OCI-LY1 (cell line): ENCODE results near the gene GDPD4.

ENCODE experiments used
- H2AFZ ChIP-seq: fragments of 200-600 bp; sonication (generic), shearing (Covaris generic); 2 replicates; pipeline ENCODE4 v1.6.0; 2014; ENCODE audit warnings: antibody characterized with exemption, mild to moderate bottlenecking, low read length
- H3F3A ChIP-seq: fragments of 200-600 bp; sonication (generic), shearing (Covaris generic); 2 replicates; pipeline ENCODE4 v1.6.0; 2014; ENCODE audit warnings: mild to moderate bottlenecking, antibody characterized with exemption, low read length, moderate library complexity; ENCODE audit not compliant: insufficient read depth
- H3K27ac ChIP-seq: fragments of 200-600 bp; sonication (generic); 2 replicates; pipeline ENCODE4 v1.5.1; 2014; ENCODE audit warnings: low read length, mixed run types, mild to moderate bottlenecking, low read depth; ENCODE audit not compliant: poor library complexity, severe bottlenecking
- H3K27me3 ChIP-seq: fragments of 200-600 bp; sonication (generic); 2 replicates; pipeline ENCODE4 v1.6.0; 2014; ENCODE audit warnings: antibody characterized with exemption, mild to moderate bottlenecking, low read length, moderate library complexity; ENCODE audit not compliant: insufficient read depth
- H3K36me3 ChIP-seq: fragments of 200-600 bp; sonication (generic); 2 replicates; pipeline ENCODE4 v1.6.1; 2014; ENCODE audit warnings: mild to moderate bottlenecking, antibody characterized with exemption, low read length, moderate library complexity, mixed read lengths; ENCODE audit not compliant: insufficient read depth
- H3K4me1 ChIP-seq: fragments of 200-600 bp; sonication (generic); 2 replicates; pipeline ENCODE4 v1.5.1; 2014; ENCODE audit warnings: mild to moderate bottlenecking, low read length, moderate library complexity; ENCODE audit not compliant: insufficient read depth, severe bottlenecking
- H3K4me2 ChIP-seq: fragments of 200-600 bp; sonication (generic), shearing (Covaris generic); 2 replicates; pipeline ENCODE4 v1.6.1; 2014; ENCODE audit warnings: low read length
- H3K4me3 ChIP-seq: fragments of 200-600 bp; sonication (generic); 2 replicates; pipeline ENCODE4 v1.5.1; 2014; ENCODE audit warnings: low read length, low read depth, mild to moderate bottlenecking, mixed read lengths; ENCODE audit not compliant: poor library complexity, severe bottlenecking
- H3K79me2 ChIP-seq: fragments of 200-600 bp; shearing (Covaris generic); 2 replicates; pipeline ENCODE4 v1.6.1; 2016; ENCODE audit warnings: mixed run types, low read length, mixed read lengths; ENCODE audit not compliant: insufficient read depth
- H3K9ac ChIP-seq: fragments of 200-600 bp; sonication (generic), shearing (Covaris generic); 2 replicates; pipeline ENCODE4 v1.6.1; 2014; ENCODE audit warnings: mild to moderate bottlenecking, low read length, mixed read lengths
- H3K9me2 ChIP-seq: fragments of 200-600 bp; sonication (generic), shearing (Covaris generic); 2 replicates; pipeline ENCODE4 v1.6.1; 2014; ENCODE audit warnings: low read depth, mild to moderate bottlenecking, low read length, mixed read lengths
- H3K9me3 ChIP-seq: fragments of 200-600 bp; shearing (Covaris generic); 2 replicates; pipeline ENCODE4 v1.6.1; 2014; ENCODE audit warnings: low read length, mixed read lengths
- H4K20me1 ChIP-seq: fragments of 200-600 bp; sonication (generic), shearing (Covaris generic); 2 replicates; pipeline ENCODE4 v1.6.0; 2016; ENCODE audit warnings: mild to moderate bottlenecking, low read length; ENCODE audit not compliant: insufficient read depth
- CTCF ChIP-seq: fragments of 200-600 bp; sonication (generic), shearing (Covaris generic); IDR thresholded peaks from 2 replicates; pipeline ENCODE4 v1.5.1; 2017; ENCODE audit warnings: mild to moderate bottlenecking, antibody characterized with exemption, low read length, moderate library complexity, mixed read lengths
- EZH2 ChIP-seq: fragments of 200-600 bp; sonication (generic), shearing (Covaris generic); IDR thresholded peaks from 2 replicates; pipeline ENCODE4 v1.8.0; 2017; ENCODE audit warnings: borderline replicate concordance, mixed run types, mild to moderate bottlenecking, antibody characterized with exemption, low read length, moderate library complexity, mixed read lengths

GDPD4 gene

DNA sequence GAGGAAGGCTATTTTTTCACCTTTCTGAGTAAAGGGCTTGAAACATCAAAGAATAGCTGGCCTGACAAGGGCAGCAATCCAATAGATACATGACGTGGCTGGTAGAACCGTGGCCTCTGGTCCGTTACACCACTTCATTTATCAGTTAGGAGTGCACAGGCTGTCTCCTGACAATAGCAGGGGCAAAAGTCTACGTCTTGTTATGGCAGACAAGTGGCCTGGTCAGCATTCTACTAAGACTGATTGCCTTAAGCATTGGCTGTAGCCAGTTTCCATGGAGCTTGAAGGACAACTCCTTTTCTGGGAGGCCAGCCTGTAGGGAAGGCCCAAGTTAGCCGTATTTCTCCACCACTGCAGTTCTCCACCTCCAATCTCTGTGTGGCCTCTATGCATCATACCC lies 9.2 kb upstream of the GDPD4 start:
- Histone ChIP-seq H3K9me2 (no peaks in the 10 kb centered on the region), H3K27ac (no peak overlapping the region), H2AFZ (no peak overlapping the region), H3K4me3 (no peak overlapping the region), H3K79me2 (no peaks in the 10 kb centered on the region), H4K20me1 (no peaks in the 10 kb centered on the region), H3F3A (no peaks in the 10 kb centered on the region), H3K27me3 (no peaks in the 10 kb centered on the region), H3K36me3 (no peaks in the 10 kb centered on the region), H3K4me1 (no peaks in the 10 kb centered on the region), H3K9ac (no peak overlapping the region), H3K9me3 (no peaks in the 10 kb centered on the region), H3K4me2 (no peak overlapping the region)
- TF ChIP-seq EZH2 (no peak), CTCF (no peak)

DNA sequence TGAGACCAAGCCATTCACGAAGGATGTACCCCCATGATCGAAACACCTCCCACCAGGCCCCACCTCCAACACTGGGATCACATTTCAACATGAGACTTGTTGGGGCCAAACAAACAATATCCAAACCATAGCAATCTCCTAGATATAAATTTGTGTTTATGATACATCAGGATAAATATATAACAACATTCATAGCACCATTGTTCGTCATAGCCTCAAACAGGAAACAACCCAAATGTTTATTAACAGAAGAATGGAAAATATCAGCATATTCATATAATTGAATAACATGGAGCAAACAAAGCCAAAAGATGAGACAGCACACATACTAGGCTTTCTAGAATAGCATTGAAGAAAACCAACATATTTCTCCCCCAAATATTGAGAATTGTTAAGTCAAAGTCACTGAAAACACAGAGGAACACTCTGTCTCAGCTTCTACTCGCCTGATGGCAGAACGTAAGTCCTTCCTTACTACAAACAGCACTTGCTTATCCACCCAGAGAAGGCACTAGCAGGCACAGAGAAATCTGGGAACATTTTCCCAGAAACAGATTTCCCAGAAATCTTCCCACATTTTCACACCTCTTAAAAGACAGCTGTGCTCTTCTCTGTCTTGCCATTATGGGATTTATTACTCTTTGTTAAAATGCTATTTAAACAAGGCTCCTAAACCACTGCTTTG lies 8.1 kb upstream of the GDPD4 start:
- Histone ChIP-seq H2AFZ (no peak overlapping the region), H4K20me1 (no peaks in the 10 kb centered on the region), H3K9me3 (no peaks in the 10 kb centered on the region), H3K36me3 (no peaks in the 10 kb centered on the region), H3K4me3 (no peak overlapping the region), H3K9ac (no peak overlapping the region), H3F3A (no peaks in the 10 kb centered on the region), H3K4me2 (no peak overlapping the region), H3K79me2 (no peaks in the 10 kb centered on the region), H3K27me3 (no peaks in the 10 kb centered on the region), H3K9me2 (no peaks in the 10 kb centered on the region), H3K4me1 (no peaks in the 10 kb centered on the region), H3K27ac (no peak overlapping the region)
- no peak for TF ChIP-seq EZH2
- TF ChIP-seq CTCF, result no peak

DNA sequence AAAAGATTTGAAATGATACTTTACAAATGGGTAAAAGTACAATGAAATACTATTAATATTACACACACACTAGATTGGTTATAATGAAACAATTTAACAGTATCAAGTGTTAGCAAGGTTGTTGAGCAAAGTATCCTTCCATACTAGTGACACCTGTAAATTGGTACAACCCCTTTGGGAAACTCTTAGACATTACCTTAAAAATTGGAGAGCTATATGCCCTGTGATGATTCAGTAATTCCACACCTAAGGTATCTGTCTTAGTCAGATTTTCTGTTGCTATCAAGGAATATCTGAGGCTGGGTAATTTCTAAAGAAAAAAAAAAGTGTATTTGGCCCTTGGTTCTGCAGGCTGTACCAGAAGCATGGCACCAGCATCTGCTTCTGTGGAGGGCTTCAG lies 7.4 kb upstream of the GDPD4 start:
- Histone ChIP-seq H3K27me3 (no peaks in the 10 kb centered on the region), H3F3A (no peaks in the 10 kb centered on the region), H2AFZ (no peak overlapping the region)

DNA sequence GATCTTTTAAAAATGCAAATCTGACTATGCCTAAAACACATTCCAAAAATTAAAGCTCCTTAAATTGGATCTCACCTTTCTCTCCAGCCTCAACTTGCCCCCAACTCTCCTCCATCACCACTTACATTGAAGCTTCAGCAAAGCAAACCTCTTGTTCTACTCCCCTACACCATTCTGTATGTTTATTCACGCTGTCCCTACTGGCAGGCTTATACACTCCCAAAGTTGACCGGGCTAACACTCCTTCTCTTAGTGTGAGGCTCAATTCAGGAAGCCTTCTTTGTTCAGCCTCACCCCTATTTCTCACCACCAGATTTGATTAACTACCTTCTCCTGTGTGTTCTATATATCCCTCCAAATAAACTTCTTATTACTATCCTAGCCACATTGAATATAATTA lies 1.8 kb upstream of the GDPD4 start:
- Histone ChIP-seq H4K20me1 (no peaks in the 10 kb centered on the region), H3K27me3 (no peaks in the 10 kb centered on the region), H3K27ac (no peak overlapping the region), H3K9me3 (no peaks in the 10 kb centered on the region), H3K4me2 (no peak overlapping the region), H2AFZ (no peak overlapping the region), H3K79me2 (no peaks in the 10 kb centered on the region), H3K9me2 (no peaks in the 10 kb centered on the region), H3K4me1 (no peaks in the 10 kb centered on the region), H3K36me3 (no peaks in the 10 kb centered on the region), H3K4me3 (no peak overlapping the region), H3K9ac (no peak overlapping the region), H3F3A (no peaks in the 10 kb centered on the region)
- TF ChIP-seq EZH2 (no peak), CTCF (no peak)

More for the DNA sequence above, 7.4 kb upstream of the GDPD4 start:
- Histone ChIP-seq H3K9me3 (no peaks in the 10 kb centered on the region), H3K4me3 (no peak overlapping the region), H3K4me1 (no peaks in the 10 kb centered on the region), H3K79me2 (no peaks in the 10 kb centered on the region), H4K20me1 (no peaks in the 10 kb centered on the region), H3K9ac (no peak overlapping the region), H3K9me2 (no peaks in the 10 kb centered on the region), H3K36me3 (no peaks in the 10 kb centered on the region), H3K4me2 (no peak overlapping the region), H3K27ac (no peak overlapping the region)
- TF ChIP-seq EZH2, result no peak
